ENCODE data around the gene ACBD7.

Gene ACBD7

DNA sequence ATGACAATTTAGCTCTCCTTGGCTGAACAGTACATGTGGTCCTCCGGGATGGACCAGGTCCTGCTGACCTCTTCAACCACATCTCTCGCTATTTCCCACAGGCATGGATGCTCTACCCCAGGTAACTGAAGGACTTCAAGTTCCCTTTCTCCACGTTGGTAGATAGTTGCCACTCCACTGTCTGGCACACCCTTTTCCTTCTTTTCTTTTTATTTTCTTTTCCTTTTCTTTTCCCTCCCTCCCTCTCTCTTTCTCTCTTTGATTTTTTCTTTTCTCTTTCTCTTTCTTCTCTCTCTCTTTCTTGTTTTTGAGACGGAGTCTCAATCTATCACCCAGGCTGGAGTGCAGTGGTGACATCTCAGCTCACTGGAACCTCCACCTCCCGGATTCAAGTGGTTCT is 2.8 kb upstream of the ACBD7 start:
- DNase-seq (ENCODE audit: low read depth) = no peak

- no peak for DNase-seq (ENCODE audit: low read depth)
These were observed 4.1 kb downstream of the ACBD7 start for GRCh38 chr10:15084502-15084922.

- DNase-seq (ENCODE audit: low read depth) = no peak
These were observed 4.7 kb downstream of the ACBD7 start for GRCh38 chr10:15083674-15084501.

DNA sequence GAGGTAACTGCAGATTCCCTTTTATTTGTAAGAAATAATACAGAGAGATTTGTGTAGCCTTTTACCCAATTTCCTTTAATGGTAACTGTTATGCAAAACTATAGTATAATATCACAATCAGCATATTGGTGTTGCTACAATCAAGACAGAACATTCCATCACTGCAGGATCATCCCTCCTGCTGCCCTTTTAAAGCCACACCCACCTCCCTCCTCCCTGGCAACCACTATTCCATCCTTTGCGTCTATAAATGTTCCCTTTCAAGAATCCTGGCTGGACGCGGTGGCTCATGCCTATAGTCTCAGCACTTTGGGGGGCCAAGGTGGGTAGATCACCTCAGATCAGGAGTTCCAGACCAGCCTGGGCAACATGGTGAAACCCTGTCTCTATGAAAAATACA is 13.2 kb downstream of the ACBD7 start:
- DNase-seq (ENCODE audit: low read depth) = no peak

GRCh38 chr10:15072358-15072757 is 16.2 kb downstream of the ACBD7 start:
- no peak for DNase-seq (ENCODE audit: low read depth)

GRCh38 chr10:15069230-15069629 is 19.3 kb downstream of the ACBD7 start:
- no peak for DNase-seq (ENCODE audit: low read depth)

DNA sequence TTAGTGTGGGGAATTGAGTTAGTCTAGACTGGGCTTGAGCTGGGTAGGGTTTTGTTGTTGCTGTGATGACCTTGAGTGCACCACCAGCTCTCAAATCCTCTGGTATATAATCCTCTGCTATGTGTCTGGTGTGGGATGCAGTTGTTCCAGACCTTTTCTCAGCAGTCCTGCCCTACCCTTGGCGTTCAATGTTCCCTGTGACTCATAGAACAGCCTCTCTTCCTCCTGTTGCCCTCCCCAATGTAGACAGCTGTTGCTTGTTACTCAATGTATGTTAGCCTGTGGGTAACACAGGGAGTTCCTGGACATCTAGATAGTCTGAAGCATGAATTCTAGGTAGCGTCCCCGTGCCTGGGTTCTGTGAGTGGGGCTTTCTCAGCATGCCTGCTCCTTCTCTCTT is 19.8 kb downstream of the ACBD7 start:
- DNase-seq (ENCODE audit: low read depth) = no peak

GRCh38 chr10:15067154-15067553 is 21.4 kb downstream of the ACBD7 start:
- DNase-seq (ENCODE audit: low read depth) = no peak

DNA sequence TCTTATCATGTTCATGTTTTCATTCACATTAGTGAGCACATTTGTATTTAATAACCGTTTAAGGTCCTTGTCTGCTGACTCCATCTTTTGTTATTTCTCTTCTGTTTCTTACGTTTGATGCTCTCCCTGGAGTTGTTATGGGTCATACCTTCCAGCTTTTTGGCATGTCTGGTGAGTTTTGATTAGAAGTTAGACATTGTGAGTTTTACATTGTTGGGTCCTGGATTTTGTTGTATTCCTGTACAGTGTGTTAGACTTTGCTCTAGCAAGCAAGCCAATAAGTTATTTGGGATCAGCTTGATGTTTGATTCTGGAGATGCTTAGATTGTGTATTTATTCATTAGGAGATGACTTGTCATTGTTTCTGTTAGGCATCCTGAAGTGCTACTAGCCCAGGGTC is 27.9 kb downstream of the ACBD7 start:
- DNase-seq (ENCODE audit: low read depth) = no peak

DNA sequence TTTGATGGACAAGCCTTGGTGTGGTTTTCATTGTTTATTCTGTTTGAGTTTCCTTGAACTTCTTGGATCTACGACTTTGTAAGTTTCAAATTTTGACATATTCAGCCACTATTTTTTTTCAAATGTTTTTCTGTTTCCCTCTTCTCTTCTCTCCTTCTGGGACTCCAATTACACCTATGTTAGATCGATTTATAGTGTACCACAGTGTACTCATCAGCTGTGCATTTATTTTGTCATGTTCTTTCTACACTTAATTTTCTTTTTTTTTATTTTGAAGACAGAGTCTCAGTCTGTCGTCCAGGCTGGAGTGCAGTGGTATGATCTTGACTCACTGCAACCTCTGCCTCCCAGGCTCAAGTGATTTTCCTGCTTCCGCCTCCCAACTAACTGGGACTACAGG is 28.7 kb downstream of the ACBD7 start:
- DNase-seq (ENCODE audit: low read depth) = no peak

DNA sequence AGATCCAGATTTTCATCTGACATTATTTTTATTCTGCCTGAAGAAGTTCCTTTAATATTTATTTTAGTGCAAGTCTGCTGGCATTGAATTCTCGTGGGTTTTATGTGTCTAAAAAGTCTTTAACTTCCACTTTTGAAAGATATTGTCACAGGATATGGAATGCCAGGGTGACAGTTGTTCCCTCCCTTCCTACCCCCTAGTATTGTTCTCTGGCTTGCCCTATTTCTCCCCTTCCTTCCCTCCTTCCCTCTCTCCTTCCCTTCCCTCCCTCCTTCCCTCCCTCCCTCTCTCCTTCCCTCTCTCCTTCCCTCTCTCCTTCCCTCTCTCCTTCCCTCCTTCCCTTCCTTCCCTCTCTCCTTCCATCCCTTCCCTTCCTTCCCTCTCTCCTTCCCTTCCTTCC is 29.9 kb downstream of the ACBD7 start:
- DNase-seq (ENCODE audit: low read depth) = no peak

- no peak for DNase-seq (ENCODE audit: low read depth)
These were observed 35.5 kb downstream of the ACBD7 start for GRCh38 chr10:15053061-15053460.

GRCh38 chr10:15052121-15052520 is 36.5 kb downstream of the ACBD7 start:
- no peak for DNase-seq (ENCODE audit: low read depth)

GRCh38 chr10:15049533-15049932 is 39.0 kb downstream of the ACBD7 start:
- no peak for DNase-seq (ENCODE audit: low read depth)

DNA sequence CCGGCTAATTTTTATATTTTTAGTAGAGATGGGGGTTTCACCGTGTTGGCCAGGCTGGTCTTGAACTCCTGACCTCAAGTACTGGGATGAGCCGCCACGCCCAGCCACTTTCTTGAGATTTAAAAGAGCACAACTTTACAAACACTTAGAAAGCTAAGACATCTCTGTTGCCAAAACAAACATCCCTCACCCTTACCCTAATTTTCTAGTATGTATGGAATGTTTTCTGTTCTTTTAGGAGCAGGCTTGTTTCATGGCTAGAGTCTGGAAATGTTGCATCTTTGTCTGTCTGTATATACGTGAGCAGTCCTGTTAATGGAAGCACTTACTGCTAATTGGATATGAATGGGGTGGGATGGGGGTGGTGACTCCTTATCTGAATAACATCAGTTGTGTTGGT is 42.0 kb downstream of the ACBD7 start:
- no peak for DNase-seq (ENCODE audit: low read depth)

DNA sequence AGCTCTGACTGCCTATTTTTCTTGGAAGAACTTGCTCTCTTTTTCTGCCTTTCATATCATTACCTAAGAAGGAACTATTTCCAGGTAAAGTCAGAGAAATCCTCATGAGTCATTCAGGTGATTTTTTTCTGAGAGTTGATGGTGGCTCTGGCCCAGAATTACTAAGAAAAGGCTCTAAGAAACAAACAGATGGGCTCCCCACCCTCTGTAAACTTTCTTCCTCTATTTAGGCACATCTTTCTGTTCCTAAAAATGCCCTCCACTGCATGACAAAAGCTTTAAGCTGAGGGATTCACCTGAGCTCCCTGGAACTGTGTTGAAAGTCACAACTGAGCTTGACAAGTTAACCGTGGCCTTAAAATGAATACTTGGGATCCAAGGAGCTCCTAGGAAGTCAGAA is 43.2 kb downstream of the ACBD7 start:
- no peak for DNase-seq (ENCODE audit: low read depth)

- no peak for DNase-seq (ENCODE audit: low read depth)
These were observed 44.9 kb downstream of the ACBD7 start, which contains the start of gene OLAH for GRCh38 chr10:15043674-15044073. TSS of gene OLAH (plus strand) at chr10:15043943. CDS start at chr10:15047289, 3,346 bp downstream.

GRCh38 chr10:15038416-15038815 is 50.2 kb downstream of the ACBD7 start:
- DNase-seq (ENCODE audit: low read depth) = no peak

GRCh38 chr10:15037691-15038090 is 50.9 kb downstream of the ACBD7 start:
- no peak for DNase-seq (ENCODE audit: low read depth)

DNA sequence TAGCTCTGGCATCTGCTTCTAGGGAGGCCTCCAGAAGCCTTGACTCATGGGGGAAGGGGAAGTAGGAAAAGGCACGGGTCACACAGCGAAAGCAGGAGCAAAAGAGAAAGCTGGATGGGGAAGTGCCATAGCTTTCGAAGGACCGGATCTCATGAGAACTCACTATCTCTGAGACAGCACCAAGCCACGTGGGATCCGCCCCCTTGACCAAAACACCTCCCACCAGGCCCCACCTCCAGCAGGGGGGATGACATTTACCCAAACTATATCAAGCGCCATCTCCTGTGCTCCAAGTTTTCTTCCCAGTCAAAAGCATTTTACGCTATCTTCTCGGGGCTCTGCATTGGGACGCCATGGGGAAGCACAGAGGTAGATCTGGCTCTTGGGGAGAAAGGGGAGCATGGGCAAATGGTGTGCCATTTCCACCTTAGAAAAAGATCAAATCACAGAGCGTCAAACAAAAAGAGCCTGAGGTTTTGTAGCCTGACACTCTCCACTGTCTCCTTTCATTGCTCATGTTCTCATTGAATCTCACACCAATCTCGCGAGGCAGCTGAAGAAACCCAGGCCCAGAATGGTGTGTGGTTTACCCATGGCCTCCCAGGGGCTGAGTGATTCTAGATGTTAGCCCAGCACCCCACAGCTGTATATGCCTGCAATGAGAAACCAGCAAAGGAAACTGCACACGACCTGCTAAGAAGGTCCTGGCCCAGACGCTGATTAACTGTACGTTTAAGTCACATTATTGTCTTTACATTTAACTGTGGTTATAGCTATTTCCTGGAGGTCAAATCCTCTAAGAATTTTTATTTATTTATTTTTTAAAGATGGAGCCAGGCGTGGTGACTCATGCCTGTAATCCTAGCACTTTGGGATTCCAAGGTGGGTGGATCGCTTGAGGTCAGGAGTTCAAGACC is 52.9 kb downstream of the ACBD7 start:
- no peak for DNase-seq (ENCODE audit: low read depth)

DNA sequence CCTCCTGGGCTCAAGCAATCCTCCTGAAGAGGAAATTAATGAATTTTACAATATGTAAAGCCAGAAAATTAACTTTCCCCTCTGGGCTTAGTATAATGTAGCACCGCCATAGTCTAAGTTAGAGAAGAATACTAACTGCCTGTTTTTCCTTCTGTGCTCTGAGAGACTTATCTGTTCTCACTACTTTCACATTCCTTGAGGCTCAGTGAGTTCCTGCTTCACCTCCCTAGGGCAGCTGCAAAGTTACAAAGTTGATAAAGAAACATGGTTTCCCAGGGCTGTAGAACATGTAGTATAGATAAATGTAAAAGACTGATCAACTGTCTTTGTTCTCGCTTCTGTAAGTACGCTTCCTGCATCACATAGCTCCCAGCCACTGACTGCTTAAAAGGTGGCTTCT is 60.8 kb downstream of the ACBD7 start:
- DNase-seq (ENCODE audit: low read depth) = no peak

All from stimulated activated CD8-positive, alpha-beta memory T cell treated with anti-CD3 and anti-CD28 coated beads, Interleukin-12 subunit alpha, Interleukin-12 subunit beta, amount 100 ng/mL, for 4 hours (primary cell).